RWPE2 (cell line): ENCODE measurements around the gene CDC42EP1.

Source experiments
- ATAC-seq: fragments of 200-7000 bp; cut with Tn5 transposase; 3 replicates; pipeline ENCODE4 v1.9.1; 2021; ENCODE audit warnings: low read depth
- DNase-seq: peaks from one replicate; pipeline ENCODE4 v3.0.0-alpha.2; 2020; ENCODE audit warnings: low spot score
- H3K27ac ChIP-seq: fragments of 450-650 bp; 2 replicates; pipeline ENCODE4 v1.5.1; 2017; ENCODE audit warnings: mild to moderate bottlenecking; ENCODE audit not compliant: poor library complexity, severe bottlenecking
- H3K27me3 ChIP-seq: fragments of 250-450 bp; sonication (Bioruptor Pico); 2 replicates; pipeline ENCODE4 v1.5.1; 2021; ENCODE audit warnings: mild to moderate bottlenecking, moderate library complexity; ENCODE audit not compliant: insufficient read depth, poor library complexity, severe bottlenecking
- H3K36me3 ChIP-seq: fragments of 250-450 bp; sonication (Bioruptor Pico); 2 replicates; pipeline ENCODE4 v1.5.1; 2020; ENCODE audit warnings: low read depth, mild to moderate bottlenecking, moderate library complexity
- H3K4me1 ChIP-seq: fragments of 250-450 bp; sonication (Bioruptor Pico); 2 replicates; pipeline ENCODE4 v1.5.1; 2021; ENCODE audit warnings: mild to moderate bottlenecking, moderate library complexity; ENCODE audit not compliant: insufficient read depth, poor library complexity, severe bottlenecking
- H3K4me3 ChIP-seq: fragments of 250-450 bp; sonication (Bioruptor Pico); 2 replicates; pipeline ENCODE4 v1.5.1; 2021; ENCODE audit warnings: mild to moderate bottlenecking, moderate library complexity; ENCODE audit not compliant: severe bottlenecking
- H3K9me3 ChIP-seq: fragments of 250-450 bp; sonication (Bioruptor Pico); 2 replicates; pipeline ENCODE4 v1.5.1; 2021; ENCODE audit warnings: mild to moderate bottlenecking, moderate library complexity; ENCODE audit not compliant: severe bottlenecking
- CTCF ChIP-seq: fragments of 450-650 bp; IDR thresholded peaks from one replicate; pipeline ENCODE4 v1.5.1; 2017; ENCODE audit warnings: mild to moderate bottlenecking, moderate library complexity; ENCODE audit not compliant: poor library complexity, severe bottlenecking

CDC42EP1 gene

GRCh38 chr22:37520776-37521191, 39.5 kb upstream of the CDC42EP1 start:
- no peak overlapping the region for H3K4me3 ChIP-seq
- ATAC-seq = no peak
- H3K4me1 ChIP-seq = peaks cover 26% of the 10 kb centered on the region
- DNase-seq = no peak
- no peaks in the 10 kb centered on the region for H3K27me3 ChIP-seq
- H3K9me3 ChIP-seq = no peaks in the 10 kb centered on the region
- no peak for TF ChIP-seq CTCF
- H3K36me3 ChIP-seq = peaks cover 21% of the 10 kb centered on the region
- H3K27ac ChIP-seq = no peak overlapping the region

GRCh38 chr22:37521236-37521739, 39.0 kb upstream of the CDC42EP1 start:
- H3K9me3 ChIP-seq = no peaks in the 10 kb centered on the region
- H3K36me3 ChIP-seq = peaks cover 16% of the 10 kb centered on the region
- no peak for TF ChIP-seq CTCF
- H3K4me1 ChIP-seq = peaks cover 31% of the 10 kb centered on the region
- no peaks in the 10 kb centered on the region for H3K27me3 ChIP-seq
- no peak for DNase-seq
- H3K27ac ChIP-seq = no peak overlapping the region
- no peak overlapping the region for H3K4me3 ChIP-seq
- no peak for ATAC-seq

GRCh38 chr22:37522482-37522881, 37.8 kb upstream of the CDC42EP1 start:
- ATAC-seq = no peak
- Histone ChIP-seq H3K36me3 (peaks cover 4% of the 10 kb centered on the region), H3K4me3 (no peak overlapping the region), H3K9me3 (no peaks in the 10 kb centered on the region), H3K27ac (no peak overlapping the region), H3K27me3 (no peaks in the 10 kb centered on the region), H3K4me1 (peaks cover 34% of the 10 kb centered on the region)
- TF ChIP-seq CTCF = no peak
- no peak for DNase-seq

- H3K9me3 ChIP-seq = no peaks in the 10 kb centered on the region
- H3K4me3 ChIP-seq = no peak overlapping the region
- H3K27me3 ChIP-seq = no peaks in the 10 kb centered on the region
- peaks cover 33% of the 10 kb centered on the region for H3K4me1 ChIP-seq
- peak overlapping the region; percentile 94 for H3K27ac ChIP-seq
- no peak for TF ChIP-seq CTCF
- H3K36me3 ChIP-seq = no peaks in the 10 kb centered on the region
- peak; percentile 90 for ATAC-seq
- DNase-seq = peak; percentile 94
Measured at GRCh38 chr22:37525073-37525745, 35.1 kb upstream of the CDC42EP1 start.

GRCh38 chr22:37525746-37526350, 34.4 kb upstream of the CDC42EP1 start:
- Histone ChIP-seq H3K27me3 (no peaks in the 10 kb centered on the region), H3K4me3 (no peak overlapping the region), H3K4me1 (peaks cover 33% of the 10 kb centered on the region), H3K9me3 (no peaks in the 10 kb centered on the region), H3K27ac (peak overlapping the region; percentile 94), H3K36me3 (no peaks in the 10 kb centered on the region)
- ATAC-seq = peak; percentile 35
- TF ChIP-seq CTCF = no peak
- DNase-seq = no peak
